SW480 (cell line): ENCODE data around the gene STK39.
"Not testable (repeated sequence)": the region's sequence is repeated elsewhere in the genome, so short reads cannot be mapped to it uniquely, and the experiment has no call there.

ENCODE experiments used
- DNase-seq: peaks from one replicate; pipeline ENCODE4 v3.0.0-alpha.2; 2016; ENCODE audit warnings: low spot score

STK39 gene

DNA sequence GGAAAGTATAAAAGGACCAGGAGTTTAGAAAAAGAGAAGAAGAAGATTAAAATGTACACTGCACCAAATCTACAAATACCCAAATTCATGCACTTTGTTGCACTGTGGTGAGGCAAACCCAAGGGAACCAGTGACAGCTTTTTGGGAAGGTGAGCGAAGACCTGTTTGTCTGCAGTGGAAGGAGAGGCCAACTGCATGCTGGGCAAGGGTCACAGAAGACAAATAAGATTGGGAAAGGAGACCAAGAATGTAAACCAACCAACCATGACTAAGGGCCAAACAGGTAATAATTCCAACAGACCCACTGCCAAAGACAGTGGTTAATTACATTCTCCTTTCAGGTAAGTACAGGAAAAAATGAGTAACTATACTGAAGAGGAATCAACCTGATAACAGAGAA, 202.8 kb downstream of the STK39 start:
- DNase-seq, result no peak

DNA sequence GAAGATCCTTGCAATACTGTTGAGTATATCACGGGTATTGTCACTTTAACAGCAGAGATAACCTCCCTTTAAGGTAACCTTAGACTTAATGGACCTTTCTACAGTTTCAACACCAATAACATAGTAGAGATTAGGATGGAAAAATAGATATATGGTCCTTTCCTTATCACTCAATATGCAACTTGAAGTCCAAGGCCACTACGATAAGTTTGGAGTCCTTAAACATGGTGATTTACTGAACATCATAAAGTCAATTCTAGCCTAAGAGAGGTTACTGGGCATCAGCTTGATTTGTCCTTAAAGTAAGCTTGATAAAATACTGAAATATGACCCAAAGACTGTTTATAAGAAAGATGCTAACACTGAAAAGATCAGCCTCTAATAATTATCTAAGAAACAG, 203.2 kb downstream of the STK39 start:
- no peak for DNase-seq

DNA sequence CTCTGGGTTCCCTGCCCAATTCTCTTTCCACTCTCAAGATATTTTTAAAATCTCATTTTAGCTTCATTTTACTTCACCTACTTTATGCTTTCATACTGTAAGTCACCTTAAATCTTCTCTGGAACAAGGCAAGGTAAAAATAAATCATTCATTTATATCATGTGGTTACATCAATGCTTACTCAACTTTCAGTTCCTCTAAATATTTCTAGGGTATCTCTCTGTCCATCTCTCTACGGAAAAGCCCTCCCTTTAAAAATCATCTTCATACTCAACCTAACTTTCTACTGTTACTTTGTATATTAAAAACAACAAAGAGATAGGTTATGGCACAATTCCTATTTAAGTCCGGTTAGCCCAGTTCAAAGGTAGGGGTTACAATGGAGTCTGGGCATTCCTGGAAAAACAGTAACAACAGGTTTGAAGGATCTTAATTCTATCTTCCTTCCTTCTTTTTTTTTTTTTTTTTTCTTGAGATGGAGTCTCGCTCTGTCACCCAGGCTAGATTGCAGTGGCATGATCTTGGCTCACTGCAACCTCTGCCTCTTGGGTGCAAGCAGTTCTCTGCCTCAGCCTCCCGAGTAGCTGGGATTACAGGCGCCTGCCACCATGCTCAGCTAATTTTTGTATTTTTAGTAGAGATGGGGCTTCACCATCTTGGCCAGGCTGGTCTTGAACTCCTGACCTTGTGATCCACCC, 205.1 kb downstream of the STK39 start:
- DNase-seq, result not testable (repeated sequence)

DNA sequence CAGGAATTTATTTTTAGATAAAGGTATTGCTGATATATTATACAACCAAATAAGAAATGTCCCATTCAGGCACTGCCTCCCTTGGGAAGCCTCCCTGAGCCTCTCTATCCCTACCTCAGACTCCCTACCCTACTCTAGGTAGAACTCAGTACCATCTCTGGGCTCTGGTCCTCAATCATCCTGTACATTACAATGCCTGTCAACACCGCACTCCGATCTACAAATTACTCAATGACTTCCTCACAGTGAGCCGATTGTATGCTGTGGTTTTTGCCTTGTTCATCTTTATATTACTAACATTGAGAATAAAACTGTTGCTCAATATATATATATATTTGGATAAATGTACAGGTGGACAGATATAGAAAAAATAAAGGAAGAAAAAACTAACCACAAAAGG, 207.5 kb downstream of the STK39 start:
- no peak for DNase-seq

DNA sequence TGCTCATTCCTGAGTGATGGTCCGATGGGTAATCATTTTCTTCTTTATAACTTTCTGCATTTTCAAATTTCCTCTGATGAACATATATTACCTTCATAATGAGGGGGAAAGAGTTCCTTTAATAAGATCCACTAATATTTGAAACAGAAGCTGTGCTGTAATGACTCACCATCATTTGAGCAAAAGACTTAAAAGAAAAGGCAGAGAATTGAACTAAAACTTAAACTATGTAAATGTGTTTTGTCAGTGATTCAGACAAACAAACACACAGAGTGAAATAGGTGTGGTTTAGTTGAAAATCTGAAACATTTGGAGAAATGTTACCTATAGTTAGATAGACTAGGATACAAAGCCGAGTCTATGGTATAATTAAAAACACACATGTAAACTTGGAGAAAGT, 209.6 kb downstream of the STK39 start:
- no peak for DNase-seq

DNA sequence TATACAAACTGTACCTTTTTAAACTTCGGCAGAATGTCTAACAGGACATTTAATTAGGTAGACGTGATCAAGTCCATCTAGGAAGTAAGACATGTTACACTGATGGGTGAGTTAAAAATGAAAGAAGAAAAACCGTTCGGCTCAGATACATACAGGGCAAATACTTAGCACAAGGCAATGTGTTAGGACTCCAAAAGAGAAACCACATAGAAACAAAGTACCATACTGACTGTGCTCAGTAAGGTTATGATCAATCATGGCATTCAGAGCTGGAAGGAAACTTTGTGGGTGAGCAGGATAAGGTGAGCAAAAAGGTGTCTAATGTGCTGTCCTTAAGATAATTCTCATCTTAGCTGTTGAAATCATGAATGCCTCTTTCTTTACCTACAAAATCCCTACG, 211.9 kb downstream of the STK39 start:
- no peak for DNase-seq

DNA sequence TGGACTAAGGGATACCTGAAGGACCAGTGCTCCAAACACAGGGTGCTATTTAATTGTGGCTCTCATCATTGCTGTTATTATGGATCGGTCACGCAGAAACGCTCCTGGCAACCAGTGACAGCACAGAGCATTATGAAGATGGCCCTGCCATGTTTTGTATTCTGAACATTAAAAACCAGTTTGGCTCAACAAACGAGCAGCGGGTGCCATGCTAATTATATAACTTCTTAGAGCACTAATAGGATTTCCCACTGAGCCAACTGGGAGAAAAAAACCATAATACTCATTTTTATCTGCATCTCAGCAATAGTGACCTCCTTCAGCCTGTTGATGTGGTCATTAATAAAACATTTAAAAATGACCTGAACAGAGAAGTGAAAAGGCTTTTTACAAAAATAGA, 212.8 kb downstream of the STK39 start:
- no peak for DNase-seq

DNA sequence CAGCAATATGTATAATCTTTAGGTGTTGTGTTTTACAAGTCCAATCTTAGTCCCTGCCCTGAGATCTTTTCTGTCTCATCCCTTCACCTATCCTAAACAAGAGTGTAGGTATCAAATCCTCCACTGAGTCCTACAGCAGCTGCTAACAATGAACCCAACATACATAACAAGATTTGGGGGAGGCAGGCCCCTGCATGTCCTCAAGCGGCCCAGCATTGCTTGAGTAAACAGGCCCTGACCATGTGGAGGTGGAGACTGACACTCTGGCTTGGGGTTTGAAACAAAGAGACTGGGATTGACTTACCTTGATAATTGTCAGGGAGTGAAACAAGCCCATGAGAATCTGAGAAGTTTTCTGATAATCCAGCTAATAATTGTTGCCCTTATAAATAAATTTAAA, 213.4 kb downstream of the STK39 start:
- DNase-seq, result no peak

DNA sequence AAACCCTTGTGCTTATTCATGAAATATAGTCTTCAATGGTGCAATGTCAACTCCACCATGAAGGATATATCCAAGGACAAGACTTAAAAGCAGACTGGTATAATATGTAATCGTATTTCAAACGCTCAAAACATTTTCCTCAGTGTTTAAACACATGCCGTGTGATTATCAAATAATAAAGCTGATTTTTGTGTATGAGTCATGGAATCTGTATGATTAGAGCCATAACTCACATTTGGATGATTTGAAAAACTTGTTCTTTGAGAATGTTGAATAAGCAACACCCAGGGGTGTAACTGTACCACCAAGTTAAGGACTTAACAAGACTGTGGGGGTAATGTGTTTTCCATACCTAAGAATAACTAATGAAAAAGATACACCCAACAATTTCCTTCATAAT, 215.3 kb downstream of the STK39 start:
- no peak for DNase-seq

DNA sequence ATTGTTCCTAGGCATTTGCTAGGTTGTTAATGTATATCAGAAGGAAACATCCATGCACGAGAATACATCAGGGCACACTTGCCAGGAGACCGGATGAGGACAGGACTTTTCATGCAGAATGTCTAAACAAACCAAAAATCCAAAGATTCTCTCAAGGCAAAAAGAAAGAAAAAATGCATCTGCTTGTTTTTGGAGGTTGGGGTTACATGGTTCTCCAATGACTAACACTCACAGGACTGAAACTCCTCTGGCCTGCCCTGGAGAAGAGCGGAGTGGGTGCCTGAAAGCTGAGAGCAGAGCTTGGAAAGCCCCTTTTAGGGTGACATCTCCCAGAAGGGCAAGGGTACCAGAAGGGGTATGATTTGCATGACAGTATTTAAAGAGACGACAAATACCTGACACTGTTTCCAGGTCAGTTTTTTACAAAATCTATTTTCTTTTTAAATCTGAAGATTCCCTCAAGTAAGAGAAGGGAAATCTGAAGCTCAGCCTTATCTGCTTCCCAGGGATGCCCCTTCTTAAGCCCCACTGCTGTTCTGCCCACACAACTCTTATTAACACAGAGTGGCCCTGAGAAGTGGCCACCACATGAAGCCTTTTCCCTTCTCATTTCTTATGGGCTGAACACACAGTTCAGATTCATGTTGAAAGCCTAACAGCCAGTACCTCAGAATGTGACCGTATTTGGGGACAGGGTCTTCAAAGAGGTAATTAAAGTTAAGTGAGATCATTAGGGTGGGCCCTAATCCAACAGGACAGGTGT, 216.4 kb downstream of the STK39 start:
- no peak for DNase-seq

DNA sequence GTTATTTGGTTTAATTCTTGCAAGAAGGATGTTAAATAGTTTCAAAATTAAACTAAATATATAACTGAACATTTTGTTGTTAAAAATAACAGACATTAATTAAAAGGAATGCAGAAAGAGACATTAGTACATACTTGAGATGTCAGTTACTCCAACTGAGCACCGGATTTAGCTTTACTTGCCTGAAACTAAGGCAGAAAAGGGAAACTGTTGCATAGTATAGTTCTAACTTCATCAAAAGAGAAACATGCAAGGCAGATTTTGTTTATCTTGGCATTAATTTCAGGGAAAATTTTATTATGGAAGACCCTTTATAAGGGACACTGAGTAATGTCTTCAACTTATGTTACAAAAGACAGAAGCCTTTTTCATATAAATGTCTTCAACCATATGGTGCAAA, 218.3 kb downstream of the STK39 start:
- DNase-seq, result no peak

DNA sequence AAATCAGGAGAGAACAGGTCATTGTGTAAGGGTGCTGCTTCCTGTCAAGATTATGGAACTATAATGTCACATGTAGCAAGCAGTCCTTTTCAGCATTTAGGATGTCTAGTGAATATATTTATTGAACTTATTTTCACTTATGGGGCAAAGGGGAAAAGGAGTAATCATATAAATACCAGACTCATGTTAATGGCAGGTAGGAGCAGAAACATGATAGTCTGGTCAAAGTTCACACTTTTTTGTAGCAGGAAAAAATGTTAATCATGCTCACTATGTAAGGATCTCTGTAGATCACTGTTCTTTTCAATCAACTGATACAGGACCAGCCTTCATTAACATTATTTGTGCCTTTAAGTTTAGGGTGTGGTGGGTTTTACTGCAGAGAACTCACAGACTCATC, 219.0 kb downstream of the STK39 start:
- DNase-seq, result no peak

DNA sequence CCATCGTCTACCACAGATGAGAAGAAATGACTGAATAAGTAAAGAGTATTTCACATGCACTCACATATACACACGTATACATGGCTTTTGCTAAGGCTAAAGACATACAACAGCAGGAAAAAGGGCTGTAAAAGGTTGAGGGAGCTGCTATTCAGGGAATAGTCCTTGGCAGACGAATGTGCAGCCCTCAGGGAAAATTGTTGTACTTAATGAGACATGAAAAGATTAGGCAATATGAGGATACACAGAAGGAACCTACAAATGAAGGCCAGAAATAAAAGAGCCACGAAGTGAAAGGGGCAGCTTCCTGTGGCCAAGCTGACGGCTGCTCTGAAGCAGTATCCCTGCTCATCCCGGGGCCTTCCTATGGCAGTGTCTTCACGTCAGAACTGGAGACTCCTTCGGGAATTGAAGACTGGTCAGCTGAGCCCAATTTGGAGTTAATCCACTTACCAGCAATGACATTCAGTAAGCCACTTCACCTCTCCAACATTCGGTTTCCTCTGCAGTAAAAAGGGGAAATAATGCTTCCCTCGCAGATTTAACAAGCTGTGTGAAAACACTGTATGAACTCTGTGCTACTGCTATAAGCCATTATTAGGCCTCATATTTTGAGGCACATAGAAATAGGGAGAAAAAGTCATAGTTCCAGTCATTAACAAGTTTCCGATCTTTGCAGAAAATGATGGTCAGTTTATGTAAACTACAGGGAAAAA, 221.8 kb downstream of the STK39 start:
- DNase-seq, result no peak

DNA sequence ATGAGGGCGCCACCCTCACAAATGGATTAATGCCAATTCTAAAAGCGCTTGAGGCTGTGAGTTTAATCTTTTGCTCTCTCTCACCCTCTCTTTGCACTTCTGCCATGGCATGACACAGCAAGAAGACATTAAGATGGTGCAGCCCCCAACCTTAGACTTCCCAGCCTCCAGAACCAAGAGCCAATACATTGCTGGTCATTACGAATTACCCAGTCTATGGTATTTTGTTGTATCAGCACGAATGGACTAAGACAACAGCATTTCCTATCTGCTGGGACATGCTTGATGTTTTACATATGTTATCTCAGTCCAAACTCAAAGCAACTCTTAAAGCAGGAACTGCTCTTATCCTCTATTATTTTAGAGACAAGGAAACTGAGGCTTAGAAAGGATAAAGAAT, 222.9 kb downstream of the STK39 start:
- no peak for DNase-seq

DNA sequence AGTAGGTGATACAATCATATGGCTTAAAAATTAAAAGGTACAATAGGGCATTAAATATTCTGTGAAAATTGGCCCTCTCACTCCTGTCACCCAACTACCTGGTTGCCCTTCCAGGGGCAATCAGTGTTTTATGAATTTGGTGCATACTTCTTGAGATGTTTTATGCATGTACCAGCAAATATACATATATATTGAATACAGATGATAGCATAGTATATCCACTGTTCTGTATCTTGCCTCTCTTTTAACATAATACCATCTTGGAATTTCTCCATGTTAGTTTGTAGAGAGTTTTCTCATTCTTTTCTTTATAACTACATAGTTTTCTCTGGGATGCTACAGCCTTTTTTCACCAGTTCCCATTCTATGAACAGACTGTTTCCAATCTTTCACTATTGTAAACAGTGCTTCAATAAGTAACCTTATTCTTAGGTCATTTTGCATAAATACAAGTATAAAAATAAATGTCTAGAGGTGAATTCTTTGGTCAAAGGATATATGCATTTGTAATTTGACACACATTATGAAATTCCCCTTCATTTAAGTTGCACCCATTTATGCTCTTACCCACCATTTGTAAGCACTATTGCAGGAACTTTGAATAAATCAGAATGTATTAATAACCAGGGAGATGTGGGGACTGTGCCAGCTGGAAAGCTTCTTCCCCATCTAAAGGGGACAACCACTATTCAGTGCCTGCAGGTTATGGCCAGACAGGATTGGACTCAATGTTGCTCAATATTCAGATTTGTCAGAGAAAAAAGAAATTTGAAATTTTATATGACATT, 225.4 kb downstream of the STK39 start:
- DNase-seq, result no peak

DNA sequence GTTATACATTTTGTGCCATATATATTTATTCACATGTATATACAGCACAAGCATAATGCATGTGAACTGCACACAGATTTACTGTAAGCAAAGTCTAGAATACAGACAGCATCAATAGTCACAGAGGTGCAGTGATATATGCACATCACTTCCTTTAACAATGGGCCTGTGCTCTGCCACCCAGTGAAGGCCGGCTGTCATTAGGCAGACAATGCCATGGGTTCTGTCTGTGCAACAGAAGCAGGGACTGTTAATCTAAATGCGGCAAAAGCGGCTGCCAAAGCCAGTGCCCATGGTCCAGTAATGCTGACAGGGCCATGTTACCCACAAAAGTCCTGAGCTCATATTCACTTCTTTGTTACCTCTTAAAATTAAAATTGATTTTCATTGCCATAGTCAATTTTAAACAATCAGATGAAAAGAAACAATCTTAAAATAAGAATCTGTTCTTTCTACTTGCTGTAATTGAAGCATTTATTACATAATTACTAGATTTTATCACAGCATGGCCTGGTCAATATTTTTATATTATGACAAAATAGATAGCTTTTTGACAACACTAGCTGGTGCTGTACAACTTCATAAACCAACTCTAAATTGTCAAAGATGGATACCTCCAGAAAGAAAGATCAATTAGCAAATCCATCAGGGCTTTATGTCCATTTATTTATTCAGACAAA, 232.0 kb downstream of the STK39 start:
- DNase-seq, result no peak

DNA sequence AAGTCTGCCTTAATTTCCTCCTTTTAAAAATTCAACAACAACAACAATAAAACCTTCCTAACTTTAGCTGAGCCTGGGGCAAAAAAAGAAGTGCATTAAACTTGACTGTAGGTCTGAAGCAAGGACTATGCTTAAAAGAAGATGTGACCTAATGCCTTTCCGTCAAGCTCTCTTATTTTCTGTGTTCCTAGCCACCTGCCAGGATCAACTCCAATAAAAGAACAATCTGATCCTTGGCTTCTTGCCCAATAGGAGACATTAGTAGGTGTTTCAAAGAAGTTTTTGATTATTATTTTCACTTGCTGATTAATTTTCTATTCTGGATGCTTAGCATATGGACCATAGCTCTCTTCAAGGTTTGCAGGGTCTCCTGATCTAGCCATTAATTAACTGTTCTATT, 237.5 kb downstream of the STK39 start:
- no peak for DNase-seq

DNA sequence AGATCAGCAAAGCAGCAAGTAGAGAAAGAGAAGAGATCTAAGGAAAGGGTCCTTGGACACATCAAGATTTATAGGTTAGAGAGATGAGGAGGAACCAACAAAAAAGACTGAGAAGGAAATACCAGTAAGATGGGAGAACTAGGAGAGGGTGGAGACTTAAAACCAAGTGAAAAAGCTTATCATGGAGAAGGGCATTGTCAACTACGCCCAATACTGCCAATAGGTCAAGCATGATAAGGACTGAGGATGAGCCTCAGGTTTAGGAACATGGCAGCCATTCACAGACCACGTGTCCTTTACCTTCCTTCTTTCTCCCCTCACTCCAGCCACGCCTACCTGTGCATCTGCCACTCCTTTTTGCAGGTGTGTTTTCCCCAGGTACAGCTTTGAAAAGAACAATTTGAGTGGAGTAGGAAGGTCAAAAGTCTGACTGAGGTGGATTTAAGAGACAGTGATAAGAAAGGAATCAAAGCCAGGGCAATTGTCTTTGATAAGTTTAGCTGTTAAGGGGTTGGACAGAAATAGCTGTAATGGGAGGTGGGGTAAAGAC, 238.7 kb downstream of the STK39 start:
- no peak for DNase-seq

DNA sequence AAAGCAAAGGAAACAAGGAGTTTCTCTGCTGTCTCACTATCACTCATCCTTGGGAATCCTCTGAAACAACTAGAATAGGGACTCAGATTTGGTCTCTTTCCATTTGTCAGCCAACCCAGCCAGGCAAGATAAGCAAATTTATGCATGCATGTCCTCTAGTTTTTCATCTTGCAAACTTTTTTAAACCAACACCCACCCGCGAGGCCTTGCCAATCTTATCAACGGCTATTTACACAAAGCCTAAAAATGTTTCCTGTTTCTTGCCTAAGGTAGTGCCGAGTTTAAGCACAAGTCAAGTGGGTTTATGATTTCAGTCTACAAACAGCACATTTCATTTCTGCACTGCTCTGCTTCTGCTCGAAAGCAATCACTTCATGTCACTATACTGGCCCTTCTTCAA, 240.9 kb downstream of the STK39 start:
- no peak for DNase-seq

DNA sequence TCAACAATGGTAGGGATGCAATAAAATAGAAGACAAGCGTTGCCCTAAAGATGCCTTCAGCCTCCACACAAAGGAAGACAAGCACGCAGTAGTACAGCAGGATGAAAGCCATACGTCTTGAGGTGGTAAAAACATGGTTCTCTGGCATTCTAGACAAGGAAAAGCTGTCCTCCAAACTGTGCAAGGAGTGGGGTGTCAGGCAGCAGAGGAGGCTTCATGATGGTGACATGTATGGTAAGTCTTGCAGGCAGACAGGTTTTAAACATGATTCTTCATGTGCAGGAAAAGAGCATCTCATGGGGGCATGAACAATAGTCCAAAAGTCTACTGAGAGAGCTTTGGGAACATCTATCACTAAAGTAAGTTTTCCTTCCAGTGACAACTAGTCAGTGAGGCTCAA, 241.8 kb downstream of the STK39 start:
- DNase-seq, result no peak

DNA sequence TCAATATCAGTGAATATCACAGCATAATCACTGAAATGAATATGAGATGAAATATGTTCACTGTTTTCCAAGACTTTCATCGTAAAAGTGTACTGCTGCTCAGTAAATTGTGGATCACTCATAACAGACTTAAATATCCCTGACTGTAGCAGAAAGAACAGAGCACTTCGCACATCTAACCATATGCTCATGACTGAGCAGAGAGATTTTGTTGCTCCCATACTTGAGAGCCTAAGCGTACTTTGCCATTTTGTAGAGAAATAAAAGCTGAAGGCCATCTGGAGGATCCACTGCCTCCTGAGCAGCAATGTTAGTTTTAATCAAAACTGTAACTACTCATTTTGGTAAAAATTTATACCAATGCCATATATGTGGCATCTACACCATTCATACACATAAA, 243.5 kb downstream of the STK39 start:
- DNase-seq, result no peak
